Liver (tissue), 9 donors: ENCODE data around the gene TMEM132E. TPM values are rescaled to one million over a fixed set of nuclear protein-coding genes. Genes with fewer than 3 reads are reported as not detected.

Experiments used
- DNase-seq: peaks from one replicate; pipeline ENCODE4 v3.0.0-alpha.2; 2017; ENCODE audit warnings: low spot score
- H3K27ac ChIP-seq, 2 donors: one replicate each; pipeline ENCODE4 v1.7.0; 2013; ENCODE audit warnings: inconsistent platforms in 2 of 2, low read length in 2 of 2, control low read depth in 1 of 2, low read depth in 1 of 2, mild to moderate bottlenecking in 1 of 2
- H3K27me3 ChIP-seq, 4 donors: one replicate each; pipeline versions ENCODE4 v1.6.1 to v1.7.0; 2013; ENCODE audit warnings: low read length in 3 of 4, inconsistent platforms in 1 of 4, mild to moderate bottlenecking in 1 of 4, moderate library complexity in 1 of 4; ENCODE audit not compliant: control insufficient read depth in 4 of 4, insufficient read depth in 4 of 4
- H3K36me3 ChIP-seq, 4 donors: one replicate each; pipeline versions ENCODE4 v1.6.1 to v1.7.0; 2013; ENCODE audit warnings: low read length in 3 of 4, mild to moderate bottlenecking in 3 of 4, low read depth in 1 of 4, moderate library complexity in 1 of 4; ENCODE audit not compliant: control insufficient read depth in 4 of 4, insufficient read depth in 3 of 4
- H3K4me1 ChIP-seq, 4 donors: one replicate each; pipeline versions ENCODE4 v1.6.1 to v1.7.0; 2013; ENCODE audit warnings: low read length in 3 of 4, mild to moderate bottlenecking in 3 of 4, moderate library complexity in 1 of 4; ENCODE audit not compliant: control insufficient read depth in 4 of 4, insufficient read depth in 4 of 4
- H3K4me3 ChIP-seq, 3 donors: one replicate each; pipeline versions ENCODE4 v1.6.1 to v1.7.0; 2013; ENCODE audit warnings: low read length in 3 of 3, control low read depth in 1 of 3, low read depth in 1 of 3, mild to moderate bottlenecking in 1 of 3
- H3K9ac ChIP-seq, 2 donors: one replicate each; pipeline ENCODE4 v1.7.0; 2013; ENCODE audit warnings: low read length in 2 of 2, mild to moderate bottlenecking in 2 of 2, moderate library complexity in 2 of 2, control low read depth in 1 of 2, low read depth in 1 of 2
- H3K9me3 ChIP-seq, 4 donors: one replicate each; pipeline versions ENCODE4 v1.6.1 to v1.7.0; 2013; ENCODE audit warnings: low read length in 3 of 4; ENCODE audit not compliant: control insufficient read depth in 4 of 4
- FOXA2 ChIP-seq: IDR thresholded peaks from 2 replicates; pipeline ENCODE4 v1.6.1; 2016; ENCODE audit warnings: antibody characterized with exemption
- GABPA ChIP-seq, 2 donors: IDR thresholded peaks in 1 of 2; conservative IDR thresholded peaks in 1 of 2; 2 replicates each; pipeline ENCODE4 v1.6.1; 2016; ENCODE audit warnings: antibody characterized with exemption in 2 of 2, mild to moderate bottlenecking in 1 of 2, moderate library complexity in 1 of 2
- HNF4A ChIP-seq, 2 donors: conservative IDR thresholded peaks; 2 replicates each; pipeline ENCODE4 v1.6.1; 2016; ENCODE audit warnings: antibody characterized with exemption in 2 of 2, mild to moderate bottlenecking in 2 of 2
- HNF4G ChIP-seq: IDR thresholded peaks from 2 replicates; pipeline ENCODE4 v1.6.1; 2016; ENCODE audit warnings: antibody characterized with exemption
- JUND ChIP-seq, 2 donors: IDR thresholded peaks; 2 replicates each; pipeline ENCODE4 v1.6.1; 2016; ENCODE audit warnings: antibody characterized with exemption in 2 of 2
- NR2F2 ChIP-seq: IDR thresholded peaks from 2 replicates; pipeline ENCODE4 v1.6.1; 2016; ENCODE audit warnings: antibody characterized with exemption
- RAD21 ChIP-seq, 2 donors: IDR thresholded peaks; 2 replicates each; pipeline ENCODE4 v1.6.1; 2016; ENCODE audit warnings: antibody characterized with exemption in 2 of 2, mild to moderate bottlenecking in 2 of 2
- REST ChIP-seq: IDR thresholded peaks from 2 replicates; pipeline ENCODE4 v1.6.1; 2016; ENCODE audit warnings: antibody characterized with exemption, mild to moderate bottlenecking
- RXRA ChIP-seq, 2 donors: IDR thresholded peaks; 2 replicates each; pipeline ENCODE4 v1.6.1; 2017 to 2018; ENCODE audit warnings: antibody characterized with exemption in 2 of 2, mild to moderate bottlenecking in 1 of 2
- TAF1 ChIP-seq: conservative IDR thresholded peaks from 2 replicates; pipeline ENCODE4 v1.6.1; 2016; ENCODE audit warnings: antibody characterized with exemption, mild to moderate bottlenecking
- WGBS: extraction: QIAGEN DNeasy Blood & Tissue Kit; methylation state at CpG from one replicate; pipeline ENCODE4 v1.1.7; 2013; 5-methylcytosine and 5-hydroxymethylcytosine counted together
- polyA plus RNA-seq, 2 donors: library from polyadenylated mRNA; stranded (reverse) in 1 of 2; unstranded in 1 of 2; fragments of 200-250 nt in 1 of 2; fragments of >200 nt in 1 of 2; fragmentation: Nextera tagmentation in 1 of 2; extraction: Ambion mirVana in 1 of 2; gene quantifications; one replicate each; pipeline versions ENCODE4 v1.2.1 to v1.2.3, GENCODE V29; 2013 to 2015
- total RNA-seq, 2 donors: library from RNA; depleted of rRNA; stranded (reverse); fragments of >200 nt; gene quantifications; one replicate each; pipeline ENCODE4 v1.2.3, GENCODE V29; 2014
- TF ChIP-seq, protein P1 (sequence below): fragments of 150-350 bp; IDR thresholded peaks from 2 replicates; pipeline ENCODE4 v1.5.1; 2017; ENCODE audit warnings: improper control_type of control experiment, low read depth, low read length; ENCODE audit not compliant: missing input control
- TF ChIP-seq, protein P2 (sequence below): IDR thresholded peaks from 2 replicates; pipeline ENCODE4 v1.6.1; 2016; ENCODE audit warnings: antibody characterized with exemption
- donor health status: healthy.
- donor health status: healthy.
- donor health status: healthy.
- donor health status: healthy.
- donor health status: healthy.

TMEM132E gene
- total and polyA plus RNA-seq, 4 donors = 0.25 to 1.2 (median 0.46) TPM; not detected in 1

- DNase-seq = no peak
- WGBS = 54% methylated on average over 7 of the region's 7 CpGs
Observed at GRCh38 chr17:34641368-34641767, 62.0 kb downstream of the TMEM132E start.

DNA sequence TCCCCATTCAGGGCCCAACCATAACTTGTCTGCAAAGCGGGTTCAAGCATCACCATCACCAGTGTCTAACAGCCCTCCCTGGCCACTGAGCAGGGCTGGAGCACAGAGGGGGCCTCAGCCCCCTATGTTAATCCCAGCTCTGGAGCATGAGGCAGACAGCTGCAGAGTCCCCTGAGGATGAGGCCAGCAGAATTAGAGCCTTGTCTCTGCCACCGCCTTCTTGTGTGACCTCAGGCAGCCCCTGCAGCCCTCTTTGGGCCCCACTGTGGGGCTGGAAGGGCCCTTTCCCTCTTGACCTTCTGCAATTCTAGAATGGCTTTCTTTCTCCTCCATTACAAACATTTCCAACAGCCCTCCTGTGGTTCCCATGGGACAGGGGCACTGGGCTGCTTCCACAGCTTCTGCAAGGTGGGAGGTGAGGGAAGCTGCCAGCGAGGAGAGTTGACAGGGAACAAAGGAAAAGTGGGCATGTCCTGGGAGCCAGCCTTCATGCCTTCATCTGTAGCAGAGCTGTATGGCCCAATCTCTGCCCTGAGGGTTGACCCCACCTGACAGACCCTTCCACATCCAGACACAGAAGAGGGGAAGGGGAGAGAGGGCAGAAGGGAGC, 65.7 kb downstream of the TMEM132E start:
- no peak overlapping the region for H3K27ac ChIP-seq
- no peaks in the 10 kb centered on the region for H3K9me3 ChIP-seq
- H3K36me3 ChIP-seq = no peaks in the 10 kb centered on the region
- no peaks in the 10 kb centered on the region for H3K27me3 ChIP-seq
- H3K4me1 ChIP-seq = no peaks in the 10 kb centered on the region
- 75% methylated on average over 3 of the region's 3 CpGs for WGBS
- H3K9ac ChIP-seq = no peak overlapping the region
- no peak overlapping the region for H3K4me3 ChIP-seq
- DNase-seq = no peak
- TF ChIP-seq RAD21 (IDR thresholded peaks at IDR 0.05) (no peak), FOXA2 (no peak), HNF4A (conservative IDR thresholded peaks at IDR 0.05) (no peak), GABPA (IDR thresholded peaks at IDR 0.05 in 1 of 2, conservative IDR thresholded peaks at IDR 0.05 in 1 of 2) (no peak), TAF1 (no peak), HNF4G (no peak), RXRA (IDR thresholded peaks at IDR 0.05) (no peak), JUND (IDR thresholded peaks at IDR 0.05) (no peak)
- TF ChIP-seq, protein P1, sequence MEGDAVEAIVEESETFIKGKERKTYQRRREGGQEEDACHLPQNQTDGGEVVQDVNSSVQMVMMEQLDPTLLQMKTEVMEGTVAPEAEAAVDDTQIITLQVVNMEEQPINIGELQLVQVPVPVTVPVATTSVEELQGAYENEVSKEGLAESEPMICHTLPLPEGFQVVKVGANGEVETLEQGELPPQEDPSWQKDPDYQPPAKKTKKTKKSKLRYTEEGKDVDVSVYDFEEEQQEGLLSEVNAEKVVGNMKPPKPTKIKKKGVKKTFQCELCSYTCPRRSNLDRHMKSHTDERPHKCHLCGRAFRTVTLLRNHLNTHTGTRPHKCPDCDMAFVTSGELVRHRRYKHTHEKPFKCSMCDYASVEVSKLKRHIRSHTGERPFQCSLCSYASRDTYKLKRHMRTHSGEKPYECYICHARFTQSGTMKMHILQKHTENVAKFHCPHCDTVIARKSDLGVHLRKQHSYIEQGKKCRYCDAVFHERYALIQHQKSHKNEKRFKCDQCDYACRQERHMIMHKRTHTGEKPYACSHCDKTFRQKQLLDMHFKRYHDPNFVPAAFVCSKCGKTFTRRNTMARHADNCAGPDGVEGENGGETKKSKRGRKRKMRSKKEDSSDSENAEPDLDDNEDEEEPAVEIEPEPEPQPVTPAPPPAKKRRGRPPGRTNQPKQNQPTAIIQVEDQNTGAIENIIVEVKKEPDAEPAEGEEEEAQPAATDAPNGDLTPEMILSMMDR = no peak
- TF ChIP-seq, protein P2, sequence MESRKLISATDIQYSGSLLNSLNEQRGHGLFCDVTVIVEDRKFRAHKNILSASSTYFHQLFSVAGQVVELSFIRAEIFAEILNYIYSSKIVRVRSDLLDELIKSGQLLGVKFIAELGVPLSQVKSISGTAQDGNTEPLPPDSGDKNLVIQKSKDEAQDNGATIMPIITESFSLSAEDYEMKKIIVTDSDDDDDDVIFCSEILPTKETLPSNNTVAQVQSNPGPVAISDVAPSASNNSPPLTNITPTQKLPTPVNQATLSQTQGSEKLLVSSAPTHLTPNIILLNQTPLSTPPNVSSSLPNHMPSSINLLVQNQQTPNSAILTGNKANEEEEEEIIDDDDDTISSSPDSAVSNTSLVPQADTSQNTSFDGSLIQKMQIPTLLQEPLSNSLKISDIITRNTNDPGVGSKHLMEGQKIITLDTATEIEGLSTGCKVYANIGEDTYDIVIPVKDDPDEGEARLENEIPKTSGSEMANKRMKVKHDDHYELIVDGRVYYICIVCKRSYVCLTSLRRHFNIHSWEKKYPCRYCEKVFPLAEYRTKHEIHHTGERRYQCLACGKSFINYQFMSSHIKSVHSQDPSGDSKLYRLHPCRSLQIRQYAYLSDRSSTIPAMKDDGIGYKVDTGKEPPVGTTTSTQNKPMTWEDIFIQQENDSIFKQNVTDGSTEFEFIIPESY = no peak

More at GRCh38 chr17:34641368-34641767, 62.0 kb downstream of the TMEM132E start:
- H3K27ac ChIP-seq = no peak overlapping the region
- H3K36me3 ChIP-seq = no peaks in the 10 kb centered on the region
- no peak overlapping the region for H3K4me3 ChIP-seq
- TF ChIP-seq, protein P1 = no peak
- TF ChIP-seq REST = no peak
- TF ChIP-seq NR2F2 = no peak
- no peak for TF ChIP-seq GABPA (IDR thresholded peaks at IDR 0.05 in 1 of 2, conservative IDR thresholded peaks at IDR 0.05 in 1 of 2)
- no peak for TF ChIP-seq RAD21 (IDR thresholded peaks at IDR 0.05)
- no peak for TF ChIP-seq JUND (IDR thresholded peaks at IDR 0.05)
- TF ChIP-seq, protein P2 = no peak
- H3K4me1 ChIP-seq = peaks cover 0 to 8% (median 2%) of the 10 kb centered on the region in 4 donors
- H3K9me3 ChIP-seq = no peaks in the 10 kb centered on the region
- no peak overlapping the region for H3K9ac ChIP-seq
- no peaks in the 10 kb centered on the region for H3K27me3 ChIP-seq
